IMR-90 (cell line): ENCODE data around the gene NRARP. TPM values are rescaled to one million over a fixed set of nuclear protein-coding genes. Genes with fewer than 3 reads are reported as not detected.

ENCODE experiments used
- ATAC-seq: fragments of 200-7000 bp; cut with Tn5 transposase; 2 replicates; pipeline ENCODE4 v1.9.1; 2020; ENCODE audit warnings: low read depth, mild to moderate bottlenecking, moderate library complexity
- BruUV-seq: library from RNA; stranded (reverse); fragments of 400-500 nt; replicated peaks from 2 replicates; lab custom pipeline; 2021; lab: Mats Ljungman, UMichigan
- CTCF ChIA-PET: fragments of 300-600 bp; formaldehyde crosslinking; extraction: SDS; loops from one replicate; lab custom pipeline; 2021; ENCODE audit warnings: antibody characterized with exemption; lab: Yijun Ruan, JAX
- POLR2A ChIA-PET: fragments of 300-600 bp; sonication (Branson Sonifier 250); formaldehyde crosslinking; loops from one replicate; lab custom pipeline; 2022; ENCODE audit warnings: antibody characterized with exemption; ENCODE audit not compliant: unreplicated experiment; lab: Charles Lee
- DNase-seq: peaks from one replicate; pipeline ENCODE4 v3.0.0; 2013
- H2AFZ ChIP-seq: replicated peaks from 2 replicates; pipeline ENCODE3; 2013; ENCODE audit warnings: low read length, mild to moderate bottlenecking; ENCODE audit not compliant: poor library complexity
- H2AK5ac ChIP-seq: 2 replicates; pipeline ENCODE4 v1.6.1; 2013; ENCODE audit warnings: low read depth, low read length, inconsistent platforms
- H2AK9ac ChIP-seq: replicated peaks from 2 replicates; pipeline ENCODE3; 2013; ENCODE audit warnings: mild to moderate bottlenecking, low read depth, low read length, moderate library complexity; ENCODE audit not compliant: poor library complexity
- H2BK120ac ChIP-seq: 2 replicates; pipeline ENCODE4 v1.6.1; 2013; ENCODE audit warnings: low read depth, low read length, inconsistent platforms
- H2BK15ac ChIP-seq: 3 replicates; pipeline ENCODE4 v1.6.1; 2013; ENCODE audit warnings: low read depth, low read length, inconsistent platforms
- H2BK20ac ChIP-seq: 2 replicates; pipeline ENCODE4 v1.6.1; 2013; ENCODE audit warnings: low read depth, mild to moderate bottlenecking, inconsistent platforms, low read length, moderate library complexity
- H2BK5ac ChIP-seq: 2 replicates; pipeline ENCODE4 v1.6.1; 2013; ENCODE audit warnings: mild to moderate bottlenecking, low read depth, low read length, inconsistent platforms; ENCODE audit not compliant: poor library complexity, severe bottlenecking
- H3K14ac ChIP-seq: replicated peaks from 2 replicates; pipeline ENCODE4 v1.6.1; 2013; ENCODE audit warnings: low read depth, low read length, inconsistent platforms
- H3K18ac ChIP-seq: 2 replicates; pipeline ENCODE4 v1.6.1; 2013; ENCODE audit warnings: low read depth, low read length, control low read depth
- H3K23ac ChIP-seq: 2 replicates; pipeline ENCODE4 v1.6.1; 2013; ENCODE audit warnings: low read depth, low read length, inconsistent platforms
- H3K27ac ChIP-seq: 2 replicates; pipeline ENCODE4 v1.5.1; 2013; ENCODE audit warnings: mild to moderate bottlenecking, control low read depth, low read length; ENCODE audit not compliant: insufficient read depth
- H3K27me3 ChIP-seq: 2 replicates; pipeline ENCODE4 v1.6.1; 2013; ENCODE audit warnings: low read length; ENCODE audit not compliant: control insufficient read depth, insufficient read depth
- H3K36me3 ChIP-seq: 2 replicates; pipeline ENCODE4 v1.6.1; 2013; ENCODE audit warnings: low read length, mixed read lengths; ENCODE audit not compliant: control insufficient read depth, insufficient read depth
- H3K4ac ChIP-seq: 2 replicates; pipeline ENCODE4 v1.6.1; 2013; ENCODE audit warnings: low read depth, low read length, inconsistent platforms
- H3K4me1 ChIP-seq: 2 replicates; pipeline ENCODE4 v1.6.1; 2013; ENCODE audit warnings: low read length, mixed read lengths; ENCODE audit not compliant: control insufficient read depth, insufficient read depth
- H3K4me2 ChIP-seq: 2 replicates; pipeline ENCODE4 v1.6.1; 2013; ENCODE audit warnings: low read depth, mild to moderate bottlenecking, control low read depth, low read length, moderate library complexity
- H3K4me3 ChIP-seq: 2 replicates; pipeline ENCODE4 v1.5.1; 2013; ENCODE audit warnings: low read depth, mild to moderate bottlenecking, control low read depth, low read length, moderate library complexity; ENCODE audit not compliant: insufficient read depth
- H3K56ac ChIP-seq: 2 replicates; pipeline ENCODE4 v1.6.1; 2013; ENCODE audit warnings: low read length, inconsistent platforms; ENCODE audit not compliant: insufficient read depth; ENCODE audit errors: extremely low read depth
- H3K79me1 ChIP-seq, 2 experiments: 2 replicates each; pipeline ENCODE4 v1.6.1; 2013; ENCODE audit warnings: low read length in 2 of 2, inconsistent platforms in 1 of 2, low read depth in 1 of 2
- H3K9ac ChIP-seq: 2 replicates; pipeline ENCODE4 v1.6.1; 2013; ENCODE audit warnings: low read depth, low read length, control low read depth
- H3K9me1 ChIP-seq: 2 replicates; pipeline ENCODE4 v1.6.1; 2013; ENCODE audit warnings: low read length, inconsistent platforms; ENCODE audit not compliant: insufficient read depth
- H3K9me3 ChIP-seq: 2 replicates; pipeline ENCODE4 v1.6.1; 2013; ENCODE audit warnings: low read length; ENCODE audit not compliant: control insufficient read depth, insufficient read depth
- H4K20me1 ChIP-seq: 2 replicates; pipeline ENCODE4 v1.6.1; 2013; ENCODE audit warnings: low read length, inconsistent platforms; ENCODE audit not compliant: insufficient read depth
- H4K5ac ChIP-seq: 2 replicates; pipeline ENCODE4 v1.6.1; 2013; ENCODE audit warnings: mild to moderate bottlenecking, low read depth, low read length, control low read depth
- H4K8ac ChIP-seq, 2 experiments: 2 replicates each; pipeline ENCODE4 v1.6.1; 2013; ENCODE audit warnings: low read depth in 2 of 2, low read length in 2 of 2, control low read depth in 1 of 2, inconsistent platforms in 1 of 2
- H4K91ac ChIP-seq: 2 replicates; pipeline ENCODE4 v1.6.1; 2013; ENCODE audit warnings: low read depth, low read length, inconsistent platforms; ENCODE audit not compliant: insufficient read depth
- BHLHE40 ChIP-seq: fragments of 150-350 bp; IDR thresholded peaks from 2 replicates; pipeline ENCODE4 v1.6.1; 2016; ENCODE audit warnings: mild to moderate bottlenecking, low read depth, low read length
- CHD1 ChIP-seq: IDR thresholded peaks from 2 replicates; pipeline ENCODE4 v1.6.1; 2012; ENCODE audit warnings: low read depth, low read length, improper control_type of control experiment
- ELK1 ChIP-seq: fragments of 150-350 bp; IDR thresholded peaks from 2 replicates; pipeline ENCODE4 v1.6.1; 2016; ENCODE audit warnings: low read depth, mild to moderate bottlenecking, low read length, moderate library complexity, borderline replicate concordance
- MAFK ChIP-seq: IDR thresholded peaks from 2 replicates; pipeline ENCODE4 v1.6.1; 2012; ENCODE audit warnings: low read depth, low read length, improper control_type of control experiment
- MXI1 ChIP-seq: IDR thresholded peaks from 2 replicates; pipeline ENCODE4 v1.6.1; 2012; ENCODE audit warnings: low read depth, mild to moderate bottlenecking, low read length, moderate library complexity, borderline replicate concordance
- POLR2A ChIP-seq: IDR thresholded peaks from 2 replicates; pipeline ENCODE4 v1.6.1; 2012; ENCODE audit warnings: mild to moderate bottlenecking, low read depth, low read length
- RCOR1 ChIP-seq: IDR thresholded peaks from 2 replicates; pipeline ENCODE4 v1.6.1; 2012; ENCODE audit warnings: mild to moderate bottlenecking, low read length, improper control_type of control experiment; ENCODE audit not compliant: insufficient replicate concordance
- WGBS, 2 experiments: methylation state at CpG; one replicate each; pipeline versions ENCODE4 v1.1.5 to v1.1.7; 2013; ENCODE audit warnings: missing lambda C conversion rate in 2 of 2; ENCODE audit not compliant: insufficient read length in 1 of 2; ENCODE audit errors: extremely low coverage in 2 of 2; 5-methylcytosine and 5-hydroxymethylcytosine counted together
- dilution Hi-C: fragments of 300-500 bp; cut with HindIII; formaldehyde crosslinking; loops from one replicate; pipeline ENCODE4 v1.14.3; 2018; ENCODE audit warnings: low sequenced_read_pairs; ENCODE audit not compliant: unreplicated experiment
- in situ Hi-C: fragments of 300-500 bp; cut with MboI; formaldehyde crosslinking; loops from 3 replicates; pipeline ENCODE4 v1.14.3; 2019; ENCODE audit warnings: low sequenced_read_pairs, inconsistent platforms, mixed read lengths
- intact Hi-C: fragments of 100-400 bp; cut with micrococcal nuclease; formaldehyde crosslinking; loops from 2 replicates; pipeline ENCODE4 v1.10.0; 2022
- polyA plus RNA-seq, 3 experiments: library from polyadenylated mRNA; depleted of rRNA; stranded (reverse); fragments of >200 nt; gene quantifications; 2 replicates each; pipeline ENCODE4 v1.2.3, GENCODE V29; 2012; ENCODE audit warnings: low replicate concordance in 1 of 3
- total RNA-seq: library from RNA; depleted of rRNA; stranded (reverse); fragments of >200 nt; gene quantifications from 2 replicates; pipeline ENCODE4 v1.2.3, GENCODE V29; 2012

NRARP gene
- total and polyA plus RNA-seq, 2 of the 4 experiments (the other 2 are of a cell fraction) = 0.15 TPM; not detected in 1

- Histone ChIP-seq H3K9me1 (no peaks in the 10 kb centered on the region), H2AK9ac (no peak overlapping the region), H3K56ac (no peak overlapping the region), H2BK20ac (no peak overlapping the region), H3K9me3 (peaks cover 5% of the 10 kb centered on the region; the same call in 1 of the 2 replicates), H2BK15ac (no peak overlapping the region), H3K14ac (no peak overlapping the region), H3K4me1 (peaks cover 3% of the 10 kb centered on the region), H3K36me3 (no peaks in the 10 kb centered on the region), H3K79me1 (no peaks in the 10 kb centered on the region), H3K4me2 (no peak overlapping the region), H4K8ac (no peak overlapping the region), H2AK5ac (no peak overlapping the region), H3K27me3 (peaks cover 33% of the 10 kb centered on the region), H4K91ac (no peak overlapping the region), H3K9ac (no peak overlapping the region), H3K27ac (no peak overlapping the region), H3K23ac (no peak overlapping the region), H4K5ac (no peak overlapping the region), H4K20me1 (peaks cover 4% of the 10 kb centered on the region; the same call in 1 of the 2 replicates), H3K4ac (no peak overlapping the region), H2AFZ (no peak overlapping the region), H3K4me3 (no peak overlapping the region), H3K18ac (no peak overlapping the region), H2BK120ac (no peak overlapping the region), H2BK5ac (no peak overlapping the region)
- ATAC-seq (no peak), DNase-seq (no peak)
- intact Hi-C loops = no loop called here
- dilution Hi-C loops = no loop called here
- in situ Hi-C loops = no loop called here
- TF ChIP-seq MAFK (no peak), CHD1 (no peak), RCOR1 (no peak), MXI1 (no peak), ELK1 (no peak), POLR2A (no peak), BHLHE40 (no peak)
- POLR2A ChIA-PET = no interaction called here
- BruUV-seq = no TSS peak
- CTCF ChIA-PET = no interaction called here
- 61% methylated on average over 20 of the region's 24 CpGs; no CpG with 5 or more reads in 1 of the 2 experiments for WGBS, 2 experiments
These were observed 3.5 kb downstream of the NRARP start for GRCh38 chr9:137298401-137299202.
